Measurements from ENCODE around the gene PTPA.
A peak's percentile ranks its signal among the peaks of the same experiment; 100 is the strongest.

The PTPA gene

DNA sequence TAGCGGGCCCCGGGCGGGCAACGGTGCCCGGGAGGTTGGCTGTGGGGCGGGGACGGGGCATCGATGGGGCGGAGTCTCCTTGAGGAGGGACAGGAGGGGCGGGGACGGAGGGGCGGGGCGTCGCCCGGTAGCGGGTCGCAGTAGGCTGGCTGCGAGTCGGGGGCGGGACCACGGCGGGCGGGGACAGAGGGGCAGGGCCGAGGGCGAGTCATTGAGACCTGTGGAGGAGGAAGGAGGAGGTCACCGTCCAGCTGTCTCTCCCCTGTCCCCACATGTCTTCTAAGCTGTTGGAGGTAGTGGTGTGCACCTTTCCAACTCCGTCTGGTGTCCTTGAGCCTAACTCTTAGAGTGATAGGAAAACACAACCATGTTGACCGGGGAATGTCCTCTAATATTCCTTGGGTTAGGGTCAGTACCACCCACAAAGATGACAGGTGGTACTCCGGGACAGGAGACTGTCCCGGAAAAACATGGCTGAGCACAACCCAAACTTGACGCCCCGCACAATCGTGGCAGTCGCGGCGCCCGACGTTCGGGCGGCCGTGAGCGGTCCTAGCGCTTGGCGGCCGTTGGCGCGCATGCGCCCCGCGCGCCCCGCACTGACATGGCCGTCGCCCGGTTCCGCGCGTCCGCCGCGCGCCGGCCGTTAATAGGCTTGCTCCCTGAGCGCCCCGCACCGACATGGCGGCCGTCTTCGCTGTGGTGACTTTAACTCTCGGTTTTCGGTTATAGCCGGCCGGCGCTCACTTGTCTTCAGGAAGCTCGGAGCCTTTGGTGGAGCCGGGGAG is at the start of gene PTPA, which contains the start of gene CRAT:
TSS of gene PTPA (plus strand) at position 676 of the 788 bp plus-strand sequence. CDS start 186 bp downstream, outside the sequence.
TSS of gene CRAT (minus strand) at position 54 of the 788 bp plus-strand sequence. CDS start 284 bp downstream, outside the sequence.
- DNase-seq (ENCODE audit: low read depth, low spot score): peak; percentile 68
- peak within 1 kb of the TSS; percentile 82 for H3K27ac ChIP-seq

- DNase-seq (ENCODE audit: low read depth, low spot score): no peak
Observed at GRCh38 chr9:129063061-129063460, 48.2 kb upstream of the PTPA start.

DNA sequence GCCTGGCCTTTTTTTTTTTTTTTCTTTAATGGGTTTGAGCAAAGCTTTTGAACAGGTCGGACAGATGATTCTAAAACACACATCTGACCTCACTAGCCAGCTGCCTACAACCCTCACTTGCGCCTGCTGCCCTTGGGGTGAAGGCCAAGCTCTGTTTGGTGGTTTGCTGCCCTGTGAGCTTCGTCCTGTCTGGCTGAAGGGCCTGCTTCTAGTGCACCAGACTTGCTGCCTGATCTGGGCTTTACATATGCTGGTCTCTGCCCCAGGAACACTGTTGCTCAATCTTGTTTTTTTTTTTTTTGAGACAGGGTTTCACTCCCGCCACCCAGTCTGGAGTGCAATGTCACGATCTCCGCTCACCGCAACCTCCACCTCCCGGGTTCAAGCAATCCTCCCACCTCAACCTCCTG is 46.7 kb upstream of the PTPA start:
- no peak for DNase-seq (ENCODE audit: low read depth, low spot score)
- H3K27ac ChIP-seq: no peak overlapping the region

More at GRCh38 chr9:129063061-129063460, 48.2 kb upstream of the PTPA start:
- no peak overlapping the region for H3K27ac ChIP-seq

GRCh38 chr9:129068110-129068509 is 43.1 kb upstream of the PTPA start:
- H3K27ac ChIP-seq: no peak overlapping the region
- no peak for DNase-seq (ENCODE audit: low read depth, low spot score)

DNA sequence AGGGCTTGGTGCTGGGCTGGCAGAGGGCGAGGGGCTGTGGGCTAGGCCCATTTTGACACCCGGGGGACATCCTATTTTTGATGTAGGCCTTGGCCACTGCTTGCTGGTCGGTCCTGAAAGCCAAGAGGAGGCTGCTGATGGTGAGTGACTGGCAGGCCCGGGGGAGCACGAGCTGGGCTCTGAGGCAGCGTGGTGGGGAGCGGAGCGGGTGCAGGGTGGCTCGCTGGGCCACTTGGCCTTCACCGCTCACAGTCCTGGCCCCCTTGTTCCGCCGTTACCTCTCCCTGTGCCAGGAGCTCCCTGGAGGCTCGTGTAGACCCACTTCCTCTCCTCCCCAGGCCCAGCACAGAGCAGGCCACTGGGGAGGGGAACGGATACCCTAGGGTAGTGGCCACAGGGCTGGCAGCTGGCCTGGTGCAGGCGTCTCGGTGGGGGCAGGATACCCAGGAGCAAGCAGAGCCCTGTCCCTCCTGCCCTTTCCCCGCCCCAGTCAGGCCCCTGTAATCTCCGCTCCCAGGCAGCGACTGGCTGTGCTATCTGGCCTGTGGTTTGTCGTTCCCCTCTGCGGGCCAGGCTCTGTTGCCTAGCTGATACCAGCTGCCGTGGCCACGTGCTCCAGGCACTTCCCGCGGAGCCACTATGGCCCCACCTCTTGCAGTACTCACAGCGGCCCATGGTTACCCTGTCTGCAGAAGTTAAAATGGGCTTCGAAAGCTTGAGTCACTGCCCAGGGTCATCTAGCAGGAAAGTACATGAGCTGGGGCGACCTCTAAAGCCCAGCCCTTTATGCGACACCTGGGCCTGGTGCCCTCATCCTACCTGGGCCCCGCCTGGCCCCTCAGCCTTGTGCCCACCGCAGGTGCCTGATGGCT is 42.0 kb upstream of the PTPA start:
- H3K27ac ChIP-seq: no peak overlapping the region
- DNase-seq (ENCODE audit: low read depth, low spot score): no peak

GRCh38 chr9:129069862-129070641 is 41.2 kb upstream of the PTPA start:
- no peak overlapping the region for H3K27ac ChIP-seq
- no peak for DNase-seq (ENCODE audit: low read depth, low spot score)

GRCh38 chr9:129070696-129071525 is 40.3 kb upstream of the PTPA start:
- no peak for DNase-seq (ENCODE audit: low read depth, low spot score)
- no peak overlapping the region for H3K27ac ChIP-seq

DNA sequence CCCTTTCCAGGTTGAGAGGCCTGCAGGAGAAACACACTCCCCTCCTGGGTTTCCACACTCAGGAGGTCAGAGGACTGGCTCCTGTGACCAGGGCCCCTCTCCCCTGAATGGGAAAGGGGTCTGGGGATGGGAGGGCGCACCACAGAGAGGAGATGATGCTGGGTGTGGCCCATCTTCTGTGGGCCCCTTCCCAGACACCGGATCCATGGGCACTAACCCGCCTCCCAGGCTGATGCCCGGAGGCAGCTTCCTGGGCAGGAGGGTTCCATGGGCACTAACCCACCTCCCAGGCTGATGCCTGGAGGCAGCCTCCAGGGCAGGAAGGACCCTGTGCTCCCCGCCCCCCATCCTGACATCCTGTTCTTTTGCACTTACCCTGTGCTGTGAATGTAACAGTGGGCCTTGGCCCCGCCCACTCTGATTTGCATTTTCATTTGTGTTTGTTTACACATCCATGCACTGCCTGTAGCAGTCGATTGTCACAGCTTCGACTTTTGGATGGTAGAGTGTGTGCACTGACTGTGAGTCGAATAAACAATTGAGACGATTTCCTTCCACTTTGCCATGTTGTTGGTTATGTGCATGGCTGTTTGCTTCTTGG is 39.6 kb upstream of the PTPA start:
- H3K27ac ChIP-seq: no peak overlapping the region
- DNase-seq (ENCODE audit: low read depth, low spot score): no peak

DNA sequence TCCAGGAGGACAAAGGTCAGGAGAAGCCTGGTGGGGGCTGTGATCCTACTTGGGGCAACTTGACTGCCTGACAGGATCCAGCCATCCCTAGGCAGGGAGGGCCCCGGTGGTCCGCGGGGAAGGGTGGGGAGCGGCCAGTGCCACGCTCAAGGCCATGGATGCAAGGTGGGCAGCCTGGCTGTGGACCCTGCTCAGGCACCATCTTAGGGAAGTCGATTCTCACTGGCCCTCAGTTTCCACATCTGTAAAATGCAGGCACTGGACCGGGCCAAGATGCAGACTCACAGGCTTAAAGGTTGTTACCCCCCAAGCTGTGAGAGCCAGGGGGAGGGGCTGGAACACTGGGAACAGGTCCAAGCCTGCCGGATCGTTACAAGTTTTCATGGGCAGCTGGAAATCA is 39.0 kb upstream of the PTPA start:
- DNase-seq (ENCODE audit: low read depth, low spot score): no peak
- no peak overlapping the region for H3K27ac ChIP-seq

DNA sequence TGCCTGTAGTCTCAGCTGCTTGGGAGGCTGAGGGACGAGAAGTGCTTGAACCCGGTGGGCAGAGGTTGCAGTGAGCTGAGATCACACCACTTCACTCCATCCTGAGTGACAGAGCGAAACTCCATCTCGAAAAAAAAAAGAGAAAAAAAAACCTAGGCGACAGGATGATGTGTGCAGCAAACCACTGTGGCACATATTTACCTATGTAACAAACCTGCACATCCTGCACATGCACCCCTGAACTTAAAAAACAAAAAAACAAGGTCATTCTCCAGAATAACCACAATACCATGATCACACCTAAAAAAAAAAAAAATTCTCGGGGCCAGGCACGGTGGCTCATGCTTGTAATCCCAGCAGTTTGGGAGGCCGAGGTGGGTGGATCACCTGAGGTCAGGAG is 37.8 kb upstream of the PTPA start:
- no peak overlapping the region for H3K27ac ChIP-seq
- DNase-seq (ENCODE audit: low read depth, low spot score): no peak

DNA sequence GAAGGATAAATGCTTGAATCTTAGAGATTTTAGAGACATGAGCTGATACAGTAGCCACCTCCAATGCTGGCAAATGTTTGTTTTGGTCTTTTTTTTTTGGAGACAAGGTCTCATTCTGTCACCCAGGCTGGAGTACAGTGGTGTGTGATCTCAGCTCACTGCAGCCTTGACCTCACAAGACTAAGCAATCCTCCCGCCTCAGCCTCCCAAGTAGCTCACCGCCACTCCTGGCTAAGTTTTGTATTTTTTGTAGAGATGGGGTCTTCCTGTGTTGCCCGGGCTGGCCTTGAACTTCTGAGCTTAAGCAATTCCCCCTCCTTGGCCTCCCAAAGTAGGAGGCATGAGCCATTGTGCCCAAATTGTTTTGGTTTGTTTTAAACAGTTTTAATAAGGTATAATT is 37.1 kb upstream of the PTPA start:
- no peak overlapping the region for H3K27ac ChIP-seq
- no peak for DNase-seq (ENCODE audit: low read depth, low spot score)

DNA sequence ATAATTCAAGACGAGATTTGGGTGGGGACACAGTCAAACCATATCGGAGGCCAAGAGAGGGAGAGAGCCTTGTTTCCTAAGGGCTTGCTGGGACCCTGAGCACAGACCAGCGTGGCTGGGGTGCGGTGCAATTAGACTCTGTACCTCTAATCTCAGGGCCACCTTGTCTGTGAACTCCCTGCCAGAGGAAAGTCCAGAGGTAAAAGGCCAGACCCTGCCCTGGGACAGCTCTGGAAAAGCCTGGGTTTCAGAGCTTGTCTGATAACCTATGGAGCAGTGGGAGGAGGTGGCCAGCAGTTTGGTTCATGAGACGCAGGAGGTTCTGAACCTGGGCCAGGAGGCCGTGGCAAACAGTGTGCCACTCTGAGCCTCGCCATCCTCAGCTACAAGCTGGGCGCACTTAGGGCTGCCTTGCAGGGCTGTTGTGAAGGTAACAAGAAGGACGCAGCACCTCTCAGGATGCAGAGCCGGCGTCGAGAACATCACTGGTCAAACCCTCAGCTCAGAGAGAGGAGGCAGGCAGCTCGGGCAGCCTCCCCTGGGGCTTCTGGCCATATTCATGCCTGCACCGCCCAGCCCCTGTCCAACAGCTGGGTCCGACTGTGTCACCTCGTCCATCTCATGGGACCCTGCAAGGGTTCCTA is 35.1 kb upstream of the PTPA start:
- DNase-seq (ENCODE audit: low read depth, low spot score): no peak
- no peak overlapping the region for H3K27ac ChIP-seq

GRCh38 chr9:129076640-129077037 is 34.6 kb upstream of the PTPA start:
- H3K27ac ChIP-seq: no peak overlapping the region
- no peak for DNase-seq (ENCODE audit: low read depth, low spot score)

DNA sequence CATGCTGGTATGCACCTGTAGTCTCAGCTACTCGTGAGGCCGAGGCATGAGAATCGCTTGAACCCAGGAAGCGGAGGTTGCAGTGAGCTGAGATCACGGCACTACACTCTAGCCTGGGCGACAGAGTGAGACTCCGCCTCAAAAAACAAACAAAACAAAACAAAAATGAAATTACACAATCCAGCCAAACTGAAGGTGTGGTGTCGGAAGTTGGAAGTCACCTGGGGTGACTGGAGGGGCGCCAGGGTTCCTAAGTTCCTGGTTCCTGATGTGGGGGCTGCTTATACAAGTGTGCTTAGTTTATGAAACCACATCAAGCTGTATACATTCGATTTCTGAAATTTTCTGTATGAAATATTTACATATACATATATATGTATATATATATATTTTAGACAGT is 34.0 kb upstream of the PTPA start:
- H3K27ac ChIP-seq: no peak overlapping the region
- DNase-seq (ENCODE audit: low read depth, low spot score): no peak

DNA sequence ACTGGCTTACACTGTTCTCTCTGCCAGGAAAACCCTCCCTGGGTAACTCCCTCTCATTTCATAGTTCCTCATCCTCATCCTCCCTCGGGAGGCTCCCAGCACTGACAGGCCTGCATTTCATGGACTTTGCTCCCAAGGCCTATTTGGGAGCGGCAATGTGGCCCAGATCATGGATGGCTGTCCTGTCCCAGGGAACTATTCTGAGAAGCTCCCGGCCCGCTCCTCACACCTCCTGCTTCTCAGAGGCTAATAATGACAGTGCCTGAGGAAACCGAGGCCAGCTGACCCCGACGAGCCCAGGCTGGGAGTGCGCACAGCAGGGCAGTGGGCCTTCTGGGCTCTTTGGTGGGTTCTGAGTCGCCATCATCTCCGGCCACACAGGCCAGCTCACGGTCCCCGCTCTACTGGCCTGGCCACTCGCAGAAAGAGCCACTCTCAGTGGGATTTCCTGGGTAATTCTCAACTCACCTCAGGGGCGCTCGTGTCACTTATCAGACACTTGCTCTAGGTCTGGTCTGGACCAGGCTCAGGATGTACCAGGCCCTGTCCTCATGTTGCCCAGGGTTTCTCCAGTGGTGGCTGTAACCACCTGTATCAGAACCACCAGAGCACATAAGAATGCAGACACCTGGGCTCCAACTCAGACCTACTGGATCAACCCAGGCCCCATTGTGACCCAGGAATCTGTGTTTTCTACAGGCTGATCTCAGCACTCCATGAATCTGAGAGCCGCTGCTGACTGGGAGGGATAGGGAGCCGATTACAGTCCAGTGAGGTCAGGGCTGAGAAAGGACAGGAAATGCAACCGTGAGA is 32.3 kb upstream of the PTPA start:
- no peak overlapping the region for H3K27ac ChIP-seq

DNA sequence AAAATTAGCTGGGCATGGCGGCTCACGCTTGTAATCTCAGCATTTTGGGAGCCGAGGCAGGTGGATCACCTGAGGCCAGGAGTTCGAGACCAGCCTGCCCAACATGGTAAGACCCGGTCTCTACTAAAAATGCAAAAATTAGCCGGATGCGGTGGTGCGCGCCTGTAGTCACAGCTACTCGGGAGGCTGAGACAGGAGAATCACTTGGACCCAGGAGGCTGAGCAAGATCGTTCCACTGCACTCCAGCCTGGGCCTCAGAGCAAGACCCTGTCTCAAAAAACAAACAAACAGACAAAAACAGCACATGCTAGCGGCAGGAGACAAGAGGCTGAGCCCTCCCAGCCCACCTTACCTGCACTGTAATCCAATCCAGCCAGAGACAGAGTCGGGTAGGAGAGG is 31.4 kb upstream of the PTPA start:
- no peak overlapping the region for H3K27ac ChIP-seq
- no peak for DNase-seq (ENCODE audit: low read depth, low spot score)

More for the DNA sequence above, 32.3 kb upstream of the PTPA start:
- no peak for DNase-seq (ENCODE audit: low read depth, low spot score)

DNA sequence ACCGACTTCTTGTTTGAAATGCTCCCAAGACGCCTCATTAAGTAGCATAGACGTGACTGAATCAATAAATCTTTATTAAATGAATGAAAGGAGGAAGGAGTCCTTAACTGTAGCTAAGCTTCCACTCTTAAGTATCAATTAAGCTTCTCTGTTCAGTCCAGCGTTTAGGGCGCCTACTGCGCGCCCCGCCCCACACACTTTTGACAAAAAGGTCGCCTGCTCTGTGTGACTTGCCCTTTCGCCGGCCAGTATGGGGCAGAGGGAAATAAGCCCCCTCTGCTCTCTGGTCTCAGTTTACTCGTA is 31.0 kb upstream of the PTPA start:
- H3K27ac ChIP-seq: no peak overlapping the region
- no peak for DNase-seq (ENCODE audit: low read depth, low spot score)

Measured in epithelial cell of prostate (primary cell).